Activated CD4-positive, alpha-beta T cell treated with anti-CD3 and anti-CD28 coated beads, Interleukin-2, amount 50 U/mL, for 16 hours (primary cell): ENCODE data around the gene NR1D1.

Experiments
- DNase-seq: peaks from one replicate; pipeline ENCODE4 v3.0.0-alpha.2; 2020

The NR1D1 gene

GRCh38 chr17:40060887-40061608, 39.3 kb downstream of the NR1D1 start:
- DNase-seq = no peak

- no peak for DNase-seq
These were observed 40.5 kb downstream of the NR1D1 start for GRCh38 chr17:40059729-40060475.

GRCh38 chr17:40058865-40059264, 41.5 kb downstream of the NR1D1 start:
- DNase-seq = no peak

GRCh38 chr17:40058186-40058784, 42.1 kb downstream of the NR1D1 start:
- DNase-seq = no peak

GRCh38 chr17:40056379-40057015, 43.9 kb downstream of the NR1D1 start:
- no peak for DNase-seq
